8988T (cell line): ENCODE data around the gene HES6.

Experiments used
- DNase-seq: peaks from one replicate; pipeline ENCODE4 v3.0.0; 2011

The HES6 gene

DNA sequence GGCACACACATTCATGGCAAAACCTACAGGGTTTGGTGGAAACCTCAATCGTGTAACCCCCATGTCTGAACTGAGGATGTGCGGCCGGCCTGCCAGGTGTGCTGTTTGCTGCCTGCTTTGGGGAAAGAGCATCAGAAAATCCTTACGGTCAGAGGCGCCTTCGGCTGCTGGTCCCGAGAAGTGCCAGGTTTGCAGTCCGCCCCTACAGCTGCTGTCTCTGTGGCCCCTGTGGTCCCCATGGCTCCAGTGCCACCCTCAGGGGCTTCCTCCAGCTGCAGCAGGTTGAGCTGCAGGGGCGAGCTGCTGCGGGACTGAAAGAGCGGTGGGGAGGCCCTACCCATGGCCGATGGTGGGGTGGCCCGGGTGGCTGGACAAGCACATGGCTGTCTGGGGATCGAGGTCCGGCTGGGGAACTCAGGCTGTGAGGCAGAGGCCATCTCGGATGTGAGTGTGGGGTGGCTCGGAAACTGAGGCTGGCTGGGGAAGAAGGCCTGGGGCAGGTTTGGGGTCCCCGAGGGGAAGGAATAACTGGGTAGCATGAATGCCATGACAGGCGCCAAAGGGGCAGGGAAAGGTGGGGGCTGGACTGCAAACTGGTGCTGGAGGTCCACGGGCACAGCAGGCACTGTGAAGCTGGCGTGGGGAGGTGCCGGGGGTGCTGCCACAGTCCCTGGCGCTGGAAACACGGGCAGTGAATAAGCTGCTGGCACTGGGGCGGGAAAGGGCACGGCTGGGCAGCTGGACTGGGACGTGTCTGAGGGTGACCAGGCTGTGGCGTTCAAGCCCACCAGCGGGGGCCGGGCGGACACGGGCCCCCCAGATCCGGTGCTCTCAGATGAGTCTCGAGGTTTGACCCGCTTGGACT is 13.2 kb upstream of the HES6 start:
- DNase-seq, result no peak

DNA sequence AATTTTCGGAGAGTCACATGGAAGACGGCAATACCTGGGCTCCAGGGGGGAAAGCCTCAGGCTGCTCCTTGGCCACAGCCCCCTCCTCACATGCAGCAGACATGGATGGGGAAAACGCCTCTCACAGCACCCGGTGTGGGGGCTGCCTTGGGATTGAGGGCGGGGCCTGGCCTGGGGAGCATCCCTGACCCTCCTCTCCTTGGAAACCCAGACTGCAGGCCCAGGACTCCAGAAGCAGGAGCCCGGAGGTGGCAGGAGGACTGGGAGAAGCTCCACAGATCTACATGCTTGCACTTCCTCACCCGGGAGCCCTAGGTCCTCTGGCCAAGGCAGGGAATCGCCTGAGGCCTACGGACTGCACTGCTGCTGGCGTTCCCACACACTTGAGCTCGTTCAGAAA is 12.1 kb upstream of the HES6 start:
- DNase-seq, result no peak

DNA sequence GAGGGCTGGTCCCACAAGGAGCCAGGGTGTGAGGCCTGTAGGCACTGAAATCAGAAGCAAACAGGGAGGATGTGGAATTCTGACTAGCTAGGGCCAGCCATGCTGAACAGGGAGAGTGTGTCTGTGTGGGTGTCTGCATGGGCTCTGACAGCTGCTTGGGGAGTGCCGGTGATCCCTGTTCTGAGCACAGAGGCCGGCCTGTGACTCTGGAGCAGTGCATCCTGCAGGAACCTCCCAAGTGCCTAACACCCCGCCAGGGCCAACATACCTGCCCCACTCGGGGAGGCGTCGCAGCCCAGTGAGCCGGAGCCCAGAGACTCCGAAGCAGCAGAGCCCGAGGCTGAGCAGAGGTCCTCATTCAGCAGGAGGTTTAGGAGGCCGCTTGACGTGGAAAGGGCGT is 11.5 kb upstream of the HES6 start:
- DNase-seq, result no peak

GRCh38 chr2:238250896-238251295 is 11.1 kb upstream of the HES6 start:
- DNase-seq, result no peak

- DNase-seq, result no peak
These were observed 8.1 kb upstream of the HES6 start for GRCh38 chr2:238247841-238248453.

DNA sequence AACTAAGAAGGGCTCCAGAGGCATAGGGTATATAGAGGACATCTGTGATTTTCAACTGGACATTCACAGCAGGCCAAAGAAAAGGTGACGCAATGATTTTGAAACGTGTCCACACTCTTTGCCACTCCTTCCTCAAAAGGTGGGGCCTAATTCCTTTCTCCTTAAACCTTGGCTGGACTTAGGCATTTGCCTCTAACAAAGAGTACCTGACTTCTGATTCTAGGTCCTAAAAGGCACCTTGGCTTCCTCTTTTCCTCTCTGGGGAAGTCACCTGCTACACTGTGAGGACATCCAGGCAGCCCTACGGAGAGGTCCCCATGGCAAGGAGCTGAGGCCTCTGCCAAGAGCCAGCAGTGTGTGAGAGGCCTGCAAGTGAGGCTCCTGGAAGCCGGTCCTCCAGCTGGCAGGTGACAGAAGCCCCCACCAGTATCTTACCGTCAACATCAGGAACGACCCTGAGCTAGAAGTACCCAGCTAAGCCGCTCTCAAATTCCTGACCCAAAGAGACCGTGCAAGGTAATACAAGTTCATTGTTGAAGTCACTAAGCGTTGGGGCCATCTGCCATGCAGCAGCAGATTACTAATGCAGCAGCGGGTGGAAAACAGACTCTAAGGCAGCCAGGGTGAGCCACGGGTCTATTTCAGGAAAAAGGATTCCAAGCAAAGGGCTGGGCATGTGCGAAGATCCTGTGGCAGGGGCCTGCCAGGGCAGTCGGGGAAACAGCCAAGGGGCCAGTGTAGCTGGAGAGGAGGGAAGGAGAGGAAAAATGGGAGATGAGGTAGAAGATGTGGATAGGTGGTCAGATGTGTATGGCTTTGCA is 7.4 kb upstream of the HES6 start:
- no peak for DNase-seq

- no peak for DNase-seq
These were observed 4.3 kb upstream of the HES6 start for GRCh38 chr2:238244151-238244550.

- no peak for DNase-seq
These were observed 3.7 kb upstream of the HES6 start for GRCh38 chr2:238243496-238244076.

GRCh38 chr2:238242731-238243495 is 3.1 kb upstream of the HES6 start:
- DNase-seq, result no peak

DNA sequence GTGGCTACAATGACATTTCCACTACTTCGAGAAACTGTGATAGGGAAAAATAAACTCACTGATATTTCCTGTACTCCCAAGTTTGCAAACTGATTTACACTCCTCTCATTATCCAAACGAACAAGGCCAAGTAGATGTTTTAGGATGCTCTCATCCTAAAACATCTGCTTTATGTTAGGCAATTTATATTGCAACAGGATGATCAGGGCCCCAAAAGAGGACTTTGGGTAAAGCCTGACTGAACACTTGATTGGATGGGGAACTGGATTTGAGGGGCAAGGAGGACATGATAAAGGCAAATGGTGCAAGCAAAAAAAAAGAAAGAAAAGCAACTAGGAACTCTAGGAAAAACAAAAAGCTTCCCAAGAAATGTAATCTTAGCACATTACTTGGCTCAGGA is 2.1 kb upstream of the HES6 start:
- DNase-seq, result no peak

DNA sequence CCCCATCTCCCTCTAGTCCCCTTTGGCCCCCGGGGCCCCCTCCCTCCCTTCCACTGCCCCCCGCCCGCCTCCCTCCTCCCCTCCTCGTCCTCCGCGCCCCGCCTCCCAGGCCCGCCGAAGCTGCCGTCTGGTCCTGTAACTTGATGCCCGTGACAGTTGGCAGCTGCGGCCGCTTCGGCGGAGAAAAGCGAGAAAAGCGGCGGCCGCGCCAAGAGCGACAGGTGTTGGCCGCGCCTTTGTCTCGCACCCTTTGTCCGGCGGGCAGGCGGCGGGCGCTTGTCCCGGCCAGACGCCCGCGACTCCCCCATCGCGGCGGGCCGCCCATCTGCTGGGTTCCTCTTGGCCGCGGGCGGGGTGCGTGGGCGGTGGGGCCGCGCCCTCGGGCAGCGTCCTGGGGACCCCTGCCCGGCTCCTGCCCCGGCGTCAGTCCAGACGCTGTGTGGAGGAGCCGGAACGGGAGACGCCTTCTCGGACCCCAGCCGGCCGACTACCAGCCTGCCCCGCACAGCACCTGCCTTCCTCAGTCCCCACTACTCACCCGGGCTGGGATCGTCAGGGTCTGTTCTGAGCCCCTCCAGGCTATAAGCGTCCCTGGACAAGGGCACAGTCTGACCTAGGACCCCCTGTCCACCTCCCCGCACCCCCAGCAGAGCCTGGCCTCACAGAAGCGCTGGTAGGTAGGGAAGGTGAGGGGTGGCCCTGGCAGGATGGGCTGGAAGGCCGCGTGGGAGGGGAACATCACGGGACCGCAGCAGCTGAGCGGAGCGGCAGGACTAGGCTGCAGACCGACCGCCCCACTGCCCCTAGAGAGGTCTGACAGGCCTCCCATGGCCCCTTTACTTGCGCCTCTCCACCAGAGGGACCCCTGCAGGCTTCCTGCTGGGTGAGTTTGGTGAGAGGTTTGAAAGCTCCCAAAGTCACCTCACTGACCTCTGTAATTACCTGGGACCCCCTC is 1.2 kb upstream of the HES6 start:
- DNase-seq, result no peak

GRCh38 chr2:238239543-238239862 is 335 bp downstream of the HES6 start:
- DNase-seq, result no peak

DNA sequence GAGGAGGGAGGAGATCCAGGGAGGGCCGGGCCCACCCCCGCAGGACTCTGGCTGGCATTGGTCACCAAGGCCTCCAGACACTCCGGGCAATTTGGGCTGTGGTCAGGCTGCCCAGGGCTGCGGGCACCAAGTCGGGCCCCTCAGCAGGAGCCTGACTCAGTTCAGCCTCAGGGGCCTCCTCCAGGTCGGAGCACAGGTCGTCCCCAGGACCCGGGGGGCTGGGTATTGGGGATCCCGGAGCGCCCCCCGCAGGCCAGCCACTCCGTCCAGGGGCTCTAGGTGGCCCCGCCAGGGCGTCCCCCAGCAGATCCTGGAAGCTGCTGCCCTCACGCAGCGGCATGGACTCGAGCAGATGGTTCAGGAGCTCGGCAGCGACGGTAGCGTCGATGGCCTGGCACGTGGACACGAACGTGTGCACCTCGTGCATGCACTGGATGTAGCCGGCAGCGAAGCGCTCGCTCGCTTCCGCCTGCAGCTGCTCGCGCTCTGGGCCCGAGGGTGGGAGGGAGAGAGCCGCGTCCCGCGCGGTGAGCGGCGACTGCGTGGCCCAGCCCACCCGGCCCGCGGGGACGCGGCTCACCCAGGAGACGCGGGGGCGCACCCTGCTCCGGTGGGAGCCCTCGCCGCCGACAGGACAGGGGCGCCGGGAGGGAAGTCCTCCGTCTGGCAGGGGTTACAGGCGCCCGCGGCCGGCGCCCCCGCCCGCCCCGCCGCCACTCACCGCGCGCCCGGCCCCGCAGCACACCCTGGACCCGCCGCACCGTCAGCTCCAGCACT is 884 bp downstream of the HES6 start:
- no peak for DNase-seq

DNA sequence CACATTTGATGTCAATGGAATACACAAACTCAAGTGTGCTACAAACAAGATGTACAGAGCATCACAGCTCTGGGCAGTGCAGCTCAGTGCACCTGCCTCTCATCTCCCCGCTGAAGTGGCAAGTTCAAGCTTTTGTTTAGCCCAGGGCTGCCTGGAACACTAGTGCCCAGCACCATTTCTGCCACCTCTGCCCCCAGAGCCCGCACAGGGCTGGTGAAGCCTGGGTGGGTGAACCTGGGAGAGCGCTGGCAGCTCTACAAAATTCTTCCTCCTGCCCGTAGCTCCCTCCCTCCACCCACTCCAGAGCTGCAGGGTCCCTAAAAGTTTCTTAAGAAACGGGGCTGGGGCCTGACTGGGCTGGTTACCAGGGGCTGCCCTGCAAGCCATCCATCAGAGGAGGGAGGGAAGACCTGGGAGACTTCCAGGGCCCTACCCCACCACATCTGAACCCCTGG is 1.5 kb downstream of the HES6 start:
- DNase-seq, result no peak

DNA sequence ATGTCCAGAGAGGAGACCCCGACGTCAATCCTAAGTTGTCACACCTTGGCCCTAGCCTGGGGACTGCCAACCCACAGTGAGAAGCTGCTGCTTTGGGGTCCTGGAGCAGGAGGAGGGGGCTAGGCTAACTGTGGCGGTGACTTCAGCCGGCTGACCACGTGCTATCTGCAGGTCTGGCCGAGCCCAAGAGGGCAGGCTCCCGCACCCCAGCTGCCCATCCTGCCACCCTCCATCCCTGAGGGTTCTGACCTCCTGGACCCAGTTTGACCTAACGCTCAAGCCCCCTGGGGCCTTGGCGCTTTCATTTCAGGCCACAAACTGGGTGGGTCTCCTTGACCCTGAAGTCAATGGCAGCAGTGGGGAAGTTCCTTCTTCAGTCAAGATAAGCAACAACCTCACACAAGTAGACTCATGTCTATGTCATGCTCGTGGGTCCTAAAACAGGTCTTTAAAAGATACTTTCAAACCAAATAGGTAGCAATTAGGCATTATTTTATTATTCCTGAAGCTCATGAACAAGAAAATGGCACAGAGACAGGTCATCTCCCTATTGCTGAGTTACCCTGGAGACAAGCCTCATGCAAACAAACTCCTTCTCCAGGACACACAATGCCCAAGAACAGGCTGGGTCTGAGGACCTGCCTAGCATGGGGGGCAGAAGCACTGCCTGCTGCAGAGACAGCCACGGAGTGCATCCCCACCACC is 2.3 kb downstream of the HES6 start:
- no peak for DNase-seq

GRCh38 chr2:238236571-238236970 is 3.3 kb downstream of the HES6 start:
- DNase-seq, result no peak

DNA sequence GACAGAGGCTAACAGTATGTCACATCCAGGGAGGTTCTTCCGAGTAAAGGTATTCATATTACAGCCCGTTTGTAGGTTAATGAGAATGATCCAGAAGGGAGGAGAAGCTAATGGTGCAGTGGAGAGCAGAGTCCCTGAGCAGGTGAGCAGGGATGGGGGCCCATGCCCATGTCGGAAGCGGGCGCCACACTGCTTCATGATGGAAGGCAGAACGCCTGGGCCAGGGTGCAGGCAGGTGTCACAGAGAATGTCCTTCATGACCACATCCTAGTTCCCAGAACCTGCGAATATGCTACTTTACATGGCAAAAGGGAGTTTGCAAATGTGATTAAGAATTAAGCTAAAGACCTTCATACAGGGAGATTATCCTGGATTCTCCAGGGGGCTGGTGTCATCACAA is 4.0 kb downstream of the HES6 start:
- DNase-seq, result no peak

- DNase-seq, result no peak
These were observed 4.5 kb downstream of the HES6 start for GRCh38 chr2:238235331-238235732.

DNA sequence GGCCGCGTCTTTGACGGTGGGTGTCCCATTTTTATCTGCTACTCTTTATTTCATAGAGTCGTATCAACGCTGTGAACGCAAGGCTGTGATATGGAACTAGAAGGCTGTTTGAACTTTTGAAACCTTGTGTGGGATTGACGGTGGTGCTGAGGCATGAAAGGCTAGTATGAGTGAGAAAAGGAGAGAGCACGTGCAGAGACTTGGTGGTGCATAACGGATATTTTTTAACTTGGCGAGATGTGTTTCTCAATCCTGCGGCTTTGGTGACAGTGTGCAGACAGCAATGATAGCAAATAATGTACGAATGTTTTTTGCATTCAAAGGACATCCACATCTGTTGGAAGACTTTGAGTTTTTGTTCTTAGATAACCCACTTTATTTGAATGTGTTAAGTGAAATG is 6.2 kb downstream of the HES6 start:
- DNase-seq, result no peak

DNA sequence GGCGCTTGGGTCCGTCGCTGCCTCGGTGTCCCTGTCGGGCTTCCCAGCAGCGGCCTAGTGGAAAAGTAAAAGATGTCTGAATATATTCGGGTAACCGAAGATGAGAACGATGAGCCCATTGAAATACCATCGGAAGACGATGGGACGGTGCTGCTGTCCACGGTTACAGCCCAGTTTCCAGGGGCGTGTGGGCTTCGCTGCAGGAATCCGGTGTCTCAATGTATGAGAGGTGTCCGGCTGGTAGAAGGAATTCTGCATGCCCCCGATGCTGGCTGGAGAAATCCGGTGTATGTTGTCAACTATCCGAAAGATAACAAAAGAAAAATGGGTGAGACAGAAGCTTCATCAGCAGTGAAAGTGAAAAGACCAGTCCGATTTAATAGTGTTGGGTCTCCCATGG is 8.0 kb downstream of the HES6 start:
- no peak for DNase-seq
